SK-N-SH treated with all-trans-retinoic acid at 6 μM for 48 hours (cell line): ENCODE results near the gene KLHL40.

Experiments used
- ATAC-seq: fragments of 200-7000 bp; cut with Tn5 transposase; 3 replicates; pipeline ENCODE4 v1.9.1; 2020; ENCODE audit warnings: mild to moderate bottlenecking, moderate library complexity
- BACH2 ChIP-seq: fragments of 250-450 bp; sonication (Bioruptor Pico); IDR thresholded peaks from 2 replicates; pipeline ENCODE4 v1.9.0; 2021; ENCODE audit warnings: mild to moderate bottlenecking, borderline replicate concordance
- CSDC2 ChIP-seq: fragments of 250-450 bp; sonication (Bioruptor Pico); IDR thresholded peaks from 2 replicates; pipeline ENCODE4 v1.5.0; 2020; ENCODE audit warnings: mild to moderate bottlenecking, moderate library complexity
- ESRRG ChIP-seq: fragments of 250-450 bp; sonication (Bioruptor Pico); IDR thresholded peaks from 2 replicates; pipeline ENCODE4 v1.6.1; 2021; ENCODE audit warnings: mild to moderate bottlenecking
- GLIS3 ChIP-seq: fragments of 250-450 bp; sonication (Bioruptor Pico); IDR thresholded peaks from 2 replicates; pipeline ENCODE4 v1.5.0; 2020; ENCODE audit warnings: mild to moderate bottlenecking, moderate library complexity
- ISL1 ChIP-seq: fragments of 250-450 bp; sonication (Bioruptor Pico); IDR thresholded peaks from 2 replicates; pipeline ENCODE4 v2.1.2; 2022; ENCODE audit warnings: mild to moderate bottlenecking, moderate library complexity
- OSR1 ChIP-seq: fragments of 250-450 bp; sonication (Bioruptor Pico); IDR thresholded peaks from 2 replicates; pipeline ENCODE4 v1.8.0; 2022; ENCODE audit warnings: moderate library complexity, mild to moderate bottlenecking, inconsistent platforms
- PPARA ChIP-seq: fragments of 250-450 bp; sonication (Bioruptor Pico); IDR thresholded peaks from 2 replicates; pipeline ENCODE4 v1.5.0; 2020; ENCODE audit warnings: mild to moderate bottlenecking, borderline replicate concordance
- RARB ChIP-seq: fragments of 250-450 bp; sonication (Bioruptor Pico); IDR thresholded peaks from 2 replicates; pipeline ENCODE4 v1.8.0; 2021; ENCODE audit warnings: mild to moderate bottlenecking, moderate library complexity
- TCF4 ChIP-seq: fragments of 250-450 bp; sonication (Bioruptor Pico); IDR thresholded peaks from 2 replicates; pipeline ENCODE4 v1.8.0; 2021; ENCODE audit warnings: mild to moderate bottlenecking, moderate library complexity, borderline replicate concordance
- TOX ChIP-seq: fragments of 250-450 bp; sonication (Bioruptor Pico); IDR thresholded peaks from 2 replicates; pipeline ENCODE4 v1.8.0; 2021; ENCODE audit warnings: mild to moderate bottlenecking, moderate library complexity, borderline replicate concordance
- ZC3H10 ChIP-seq: fragments of 250-450 bp; sonication (Bioruptor Pico); IDR thresholded peaks from 2 replicates; pipeline ENCODE4 v1.5.1; 2021; ENCODE audit warnings: mild to moderate bottlenecking, moderate library complexity
- ZFP3 ChIP-seq: fragments of 250-450 bp; sonication (Bioruptor Pico); IDR thresholded peaks from 2 replicates; pipeline ENCODE4 v1.5.0; 2020; ENCODE audit warnings: mild to moderate bottlenecking, moderate library complexity
- ZFP30 ChIP-seq: fragments of 450-650 bp; formaldehyde crosslinking; IDR thresholded peaks from 2 replicates; pipeline ENCODE4 v1.5.0; 2022; ENCODE audit warnings: mild to moderate bottlenecking, moderate library complexity
- ZNF565 ChIP-seq: fragments of 450-650 bp; formaldehyde crosslinking; conservative IDR thresholded peaks from 2 replicates; pipeline ENCODE4 v1.5.0; 2020; ENCODE audit warnings: low read depth, mild to moderate bottlenecking, moderate library complexity
- ZNF8 ChIP-seq: fragments of 450-650 bp; formaldehyde crosslinking; IDR thresholded peaks from 2 replicates; pipeline ENCODE4 v1.5.0; 2020; ENCODE audit warnings: mild to moderate bottlenecking, moderate library complexity
- TF ChIP-seq, protein P1 (sequence below): fragments of 250-450 bp; sonication (Bioruptor Pico); IDR thresholded peaks from 2 replicates; pipeline ENCODE4 v1.8.0; 2021; ENCODE audit warnings: low read depth, mild to moderate bottlenecking, moderate library complexity, borderline replicate concordance
- TF ChIP-seq, protein P2 (sequence below): fragments of 250-450 bp; sonication (Bioruptor Pico); IDR thresholded peaks from 2 replicates; pipeline ENCODE4 v1.5.1; 2021; ENCODE audit warnings: mild to moderate bottlenecking, moderate library complexity
- TF ChIP-seq, protein P3 (sequence below): fragments of 250-450 bp; sonication (Bioruptor Pico); IDR thresholded peaks from 2 replicates; pipeline ENCODE4 v1.8.0; 2020; ENCODE audit warnings: mild to moderate bottlenecking, moderate library complexity, borderline replicate concordance
- TF ChIP-seq, protein P4 (sequence below): fragments of 250-450 bp; sonication (Bioruptor Pico); IDR thresholded peaks from 2 replicates; pipeline ENCODE4 v1.5.1; 2020; ENCODE audit warnings: low read depth, mild to moderate bottlenecking, moderate library complexity
- TF ChIP-seq, protein P5 (sequence below): fragments of 250-450 bp; sonication (Bioruptor Pico); IDR thresholded peaks from 2 replicates; pipeline ENCODE4 v1.5.0; 2020; ENCODE audit warnings: mild to moderate bottlenecking, moderate library complexity

The KLHL40 gene

DNA sequence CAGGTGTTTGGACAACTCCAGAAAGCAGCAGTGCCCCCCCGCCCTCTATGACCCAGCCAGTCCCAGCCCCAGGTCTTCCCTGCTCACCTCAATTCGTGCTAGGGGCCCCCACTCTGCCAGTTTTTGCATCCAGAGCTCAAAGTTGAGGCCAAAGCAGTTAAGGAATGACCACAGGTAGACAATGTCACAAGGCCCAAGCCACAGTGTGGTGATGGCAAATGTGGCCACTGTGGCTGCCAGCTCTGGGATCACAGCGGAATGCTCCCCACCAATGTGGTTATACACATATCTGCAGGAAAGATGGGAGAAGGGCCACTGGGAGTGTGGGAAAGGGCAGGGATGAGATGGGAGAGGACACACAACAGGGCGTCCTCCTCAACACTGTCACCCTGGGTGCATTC is 8.2 kb downstream of the KLHL40 start (continued):
- TF ChIP-seq GLIS3 (CRISPR knock-in tag) (no peak), ZFP30 (CRISPR knock-in tag) (no peak)

DNA sequence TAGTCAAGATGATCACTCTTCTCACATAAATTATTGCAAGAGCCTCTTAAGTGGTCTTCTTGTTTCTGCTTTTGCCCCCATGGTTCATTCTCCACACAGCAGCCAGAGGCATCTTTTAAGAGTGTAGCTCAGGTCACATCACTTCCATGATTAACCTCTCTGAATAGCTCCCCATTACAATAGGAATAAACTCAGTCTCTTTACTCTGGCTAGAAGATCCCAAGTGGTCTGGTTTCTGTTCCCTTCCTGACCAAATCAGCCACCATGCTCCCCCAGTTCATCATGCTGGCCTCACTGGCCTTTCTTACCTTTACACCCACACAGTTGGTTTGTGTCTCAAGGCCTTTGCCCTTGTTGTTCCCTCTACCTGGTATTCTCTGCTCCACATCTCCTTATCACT is 9.0 kb downstream of the KLHL40 start:
- TF ChIP-seq ZC3H10 (no peak), TCF4 (CRISPR knock-in tag) (no peak), TOX (CRISPR knock-in tag) (no peak), BACH2 (CRISPR knock-in tag) (no peak), ZFP3 (CRISPR knock-in tag) (no peak), OSR1 (no peak), CSDC2 (CRISPR knock-in tag) (no peak), ESRRG (no peak)
- TF ChIP-seq, protein P1, sequence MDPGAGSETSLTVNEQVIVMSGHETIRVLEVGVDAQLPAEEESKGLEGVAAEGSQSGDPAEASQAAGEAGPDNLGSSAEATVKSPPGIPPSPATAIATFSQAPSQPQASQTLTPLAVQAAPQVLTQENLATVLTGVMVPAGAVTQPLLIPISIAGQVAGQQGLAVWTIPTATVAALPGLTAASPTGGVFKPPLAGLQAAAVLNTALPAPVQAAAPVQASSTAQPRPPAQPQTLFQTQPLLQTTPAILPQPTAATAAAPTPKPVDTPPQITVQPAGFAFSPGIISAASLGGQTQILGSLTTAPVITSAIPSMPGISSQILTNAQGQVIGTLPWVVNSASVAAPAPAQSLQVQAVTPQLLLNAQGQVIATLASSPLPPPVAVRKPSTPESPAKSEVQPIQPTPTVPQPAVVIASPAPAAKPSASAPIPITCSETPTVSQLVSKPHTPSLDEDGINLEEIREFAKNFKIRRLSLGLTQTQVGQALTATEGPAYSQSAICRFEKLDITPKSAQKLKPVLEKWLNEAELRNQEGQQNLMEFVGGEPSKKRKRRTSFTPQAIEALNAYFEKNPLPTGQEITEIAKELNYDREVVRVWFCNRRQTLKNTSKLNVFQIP (CRISPR knock-in tag): no peak
- TF ChIP-seq, protein P2, sequence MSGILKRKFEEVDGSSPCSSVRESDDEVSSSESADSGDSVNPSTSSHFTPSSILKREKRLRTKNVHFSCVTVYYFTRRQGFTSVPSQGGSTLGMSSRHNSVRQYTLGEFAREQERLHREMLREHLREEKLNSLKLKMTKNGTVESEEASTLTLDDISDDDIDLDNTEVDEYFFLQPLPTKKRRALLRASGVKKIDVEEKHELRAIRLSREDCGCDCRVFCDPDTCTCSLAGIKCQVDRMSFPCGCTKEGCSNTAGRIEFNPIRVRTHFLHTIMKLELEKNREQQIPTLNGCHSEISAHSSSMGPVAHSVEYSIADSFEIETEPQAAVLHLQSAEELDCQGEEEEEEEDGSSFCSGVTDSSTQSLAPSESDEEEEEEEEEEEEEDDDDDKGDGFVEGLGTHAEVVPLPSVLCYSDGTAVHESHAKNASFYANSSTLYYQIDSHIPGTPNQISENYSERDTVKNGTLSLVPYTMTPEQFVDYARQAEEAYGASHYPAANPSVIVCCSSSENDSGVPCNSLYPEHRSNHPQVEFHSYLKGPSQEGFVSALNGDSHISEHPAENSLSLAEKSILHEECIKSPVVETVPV (CRISPR knock-in tag): no peak
- TF ChIP-seq, all 23 proteins: peak for 0
- ATAC-seq: no peak

DNA sequence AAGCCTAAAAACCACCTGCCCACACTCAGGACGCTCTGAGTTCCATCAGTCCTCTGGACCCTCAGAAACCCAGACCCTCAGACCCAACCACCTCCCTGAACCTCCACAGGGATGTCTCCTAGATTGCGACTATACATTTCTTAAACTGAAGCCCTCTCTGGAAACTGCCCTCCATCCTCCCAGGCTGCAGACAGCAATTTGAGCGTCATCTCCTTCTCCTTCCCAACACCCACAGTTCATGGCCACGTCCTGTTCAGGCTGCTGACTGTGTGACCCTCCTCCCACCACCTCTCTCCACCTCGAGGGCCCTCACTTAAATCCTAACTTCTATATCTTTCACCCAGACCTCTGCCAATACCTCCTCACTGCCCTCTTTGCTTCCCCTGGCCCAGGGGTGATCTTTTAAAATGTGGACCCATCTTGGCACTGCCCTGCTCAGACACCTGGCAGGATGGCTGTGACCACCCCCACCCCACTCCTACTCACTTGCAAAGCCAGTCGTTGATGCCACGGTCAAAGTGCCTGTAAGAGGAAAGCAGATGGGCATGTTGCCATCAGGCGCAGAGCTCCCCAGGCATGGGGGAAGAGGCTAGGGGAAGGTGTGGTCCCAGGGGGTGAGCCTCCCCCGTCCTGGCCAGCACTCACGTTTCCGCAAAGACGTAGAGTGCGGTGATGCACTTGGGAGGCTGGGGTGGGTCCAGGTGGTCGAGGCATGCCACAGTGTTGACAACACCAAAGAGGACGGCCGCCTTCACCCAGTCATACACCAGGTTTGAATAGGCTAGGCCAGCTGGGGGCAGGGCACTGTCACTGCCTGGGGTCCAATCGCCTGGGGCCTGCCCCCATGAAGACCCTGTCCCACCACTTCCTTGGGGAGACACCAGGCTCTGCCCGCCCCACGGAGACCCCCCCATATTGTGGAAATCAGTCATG is 11.3 kb downstream of the KLHL40 start:
- ATAC-seq: no peak
- no peak for TF ChIP-seq ZNF565 (CRISPR knock-in tag)
- no peak for TF ChIP-seq CSDC2 (CRISPR knock-in tag)
- TF ChIP-seq TOX (CRISPR knock-in tag): no peak
- no peak for TF ChIP-seq ZC3H10
- TF ChIP-seq RARB (CRISPR knock-in tag): no peak
- no peak for TF ChIP-seq BACH2 (CRISPR knock-in tag)
- no peak for TF ChIP-seq ESRRG
- no peak for TF ChIP-seq PPARA (CRISPR knock-in tag)
- TF ChIP-seq, protein P1 (CRISPR knock-in tag): no peak
- TF ChIP-seq ZFP30 (CRISPR knock-in tag): no peak
- TF ChIP-seq ZNF8 (CRISPR knock-in tag): no peak
- no peak for TF ChIP-seq ISL1 (CRISPR knock-in tag)
- no peak for TF ChIP-seq OSR1
- TF ChIP-seq, protein P3, sequence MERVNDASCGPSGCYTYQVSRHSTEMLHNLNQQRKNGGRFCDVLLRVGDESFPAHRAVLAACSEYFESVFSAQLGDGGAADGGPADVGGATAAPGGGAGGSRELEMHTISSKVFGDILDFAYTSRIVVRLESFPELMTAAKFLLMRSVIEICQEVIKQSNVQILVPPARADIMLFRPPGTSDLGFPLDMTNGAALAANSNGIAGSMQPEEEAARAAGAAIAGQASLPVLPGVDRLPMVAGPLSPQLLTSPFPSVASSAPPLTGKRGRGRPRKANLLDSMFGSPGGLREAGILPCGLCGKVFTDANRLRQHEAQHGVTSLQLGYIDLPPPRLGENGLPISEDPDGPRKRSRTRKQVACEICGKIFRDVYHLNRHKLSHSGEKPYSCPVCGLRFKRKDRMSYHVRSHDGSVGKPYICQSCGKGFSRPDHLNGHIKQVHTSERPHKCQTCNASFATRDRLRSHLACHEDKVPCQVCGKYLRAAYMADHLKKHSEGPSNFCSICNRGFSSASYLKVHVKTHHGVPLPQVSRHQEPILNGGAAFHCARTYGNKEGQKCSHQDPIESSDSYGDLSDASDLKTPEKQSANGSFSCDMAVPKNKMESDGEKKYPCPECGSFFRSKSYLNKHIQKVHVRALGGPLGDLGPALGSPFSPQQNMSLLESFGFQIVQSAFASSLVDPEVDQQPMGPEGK: no peak
- TF ChIP-seq, protein P4, sequence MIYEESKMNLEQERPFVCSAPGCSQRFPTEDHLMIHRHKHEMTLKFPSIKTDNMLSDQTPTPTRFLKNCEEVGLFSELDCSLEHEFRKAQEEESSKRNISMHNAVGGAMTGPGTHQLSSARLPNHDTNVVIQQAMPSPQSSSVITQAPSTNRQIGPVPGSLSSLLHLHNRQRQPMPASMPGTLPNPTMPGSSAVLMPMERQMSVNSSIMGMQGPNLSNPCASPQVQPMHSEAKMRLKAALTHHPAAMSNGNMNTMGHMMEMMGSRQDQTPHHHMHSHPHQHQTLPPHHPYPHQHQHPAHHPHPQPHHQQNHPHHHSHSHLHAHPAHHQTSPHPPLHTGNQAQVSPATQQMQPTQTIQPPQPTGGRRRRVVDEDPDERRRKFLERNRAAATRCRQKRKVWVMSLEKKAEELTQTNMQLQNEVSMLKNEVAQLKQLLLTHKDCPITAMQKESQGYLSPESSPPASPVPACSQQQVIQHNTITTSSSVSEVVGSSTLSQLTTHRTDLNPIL (CRISPR knock-in tag): no peak
- no peak for TF ChIP-seq ZFP3 (CRISPR knock-in tag)
- TF ChIP-seq, protein P5, sequence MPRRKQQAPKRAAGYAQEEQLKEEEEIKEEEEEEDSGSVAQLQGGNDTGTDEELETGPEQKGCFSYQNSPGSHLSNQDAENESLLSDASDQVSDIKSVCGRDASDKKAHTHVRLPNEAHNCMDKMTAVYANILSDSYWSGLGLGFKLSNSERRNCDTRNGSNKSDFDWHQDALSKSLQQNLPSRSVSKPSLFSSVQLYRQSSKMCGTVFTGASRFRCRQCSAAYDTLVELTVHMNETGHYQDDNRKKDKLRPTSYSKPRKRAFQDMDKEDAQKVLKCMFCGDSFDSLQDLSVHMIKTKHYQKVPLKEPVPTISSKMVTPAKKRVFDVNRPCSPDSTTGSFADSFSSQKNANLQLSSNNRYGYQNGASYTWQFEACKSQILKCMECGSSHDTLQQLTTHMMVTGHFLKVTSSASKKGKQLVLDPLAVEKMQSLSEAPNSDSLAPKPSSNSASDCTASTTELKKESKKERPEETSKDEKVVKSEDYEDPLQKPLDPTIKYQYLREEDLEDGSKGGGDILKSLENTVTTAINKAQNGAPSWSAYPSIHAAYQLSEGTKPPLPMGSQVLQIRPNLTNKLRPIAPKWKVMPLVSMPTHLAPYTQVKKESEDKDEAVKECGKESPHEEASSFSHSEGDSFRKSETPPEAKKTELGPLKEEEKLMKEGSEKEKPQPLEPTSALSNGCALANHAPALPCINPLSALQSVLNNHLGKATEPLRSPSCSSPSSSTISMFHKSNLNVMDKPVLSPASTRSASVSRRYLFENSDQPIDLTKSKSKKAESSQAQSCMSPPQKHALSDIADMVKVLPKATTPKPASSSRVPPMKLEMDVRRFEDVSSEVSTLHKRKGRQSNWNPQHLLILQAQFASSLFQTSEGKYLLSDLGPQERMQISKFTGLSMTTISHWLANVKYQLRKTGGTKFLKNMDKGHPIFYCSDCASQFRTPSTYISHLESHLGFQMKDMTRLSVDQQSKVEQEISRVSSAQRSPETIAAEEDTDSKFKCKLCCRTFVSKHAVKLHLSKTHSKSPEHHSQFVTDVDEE (CRISPR knock-in tag): no peak
- no peak for TF ChIP-seq GLIS3 (CRISPR knock-in tag)
- no peak for TF ChIP-seq TCF4 (CRISPR knock-in tag)
